ENCODE data around the gene LZTS3.

Gene LZTS3

DNA sequence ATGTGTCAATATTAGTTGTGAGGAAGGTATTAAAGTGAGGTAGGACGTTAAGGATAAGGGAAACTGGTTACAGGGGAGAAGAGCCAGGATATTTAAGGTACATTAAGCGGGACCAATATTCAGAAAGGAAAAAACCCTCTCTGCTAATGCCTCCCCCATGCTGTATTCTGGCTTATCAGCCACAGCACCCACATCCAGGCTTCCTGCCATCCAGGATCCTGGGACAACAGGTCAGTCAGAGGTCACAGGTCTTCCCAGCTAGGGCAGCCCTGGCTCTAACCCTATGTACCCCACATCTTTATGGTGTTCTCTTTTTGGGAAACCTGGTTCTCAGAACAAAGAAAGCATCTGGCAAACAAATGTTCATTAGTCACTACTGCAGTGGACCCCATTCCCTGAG is 25.9 kb upstream of the LZTS3 start:
- Histone ChIP-seq H3K4me3 (replicated peaks; ENCODE audit: insufficient read depth, low read length) (no peak overlapping the region), H3K27me3 (ENCODE audit: insufficient read depth, poor library complexity, severe bottlenecking) (no peaks in the 10 kb centered on the region), H3K27ac (replicated peaks) (no peak overlapping the region)
- no peak for DNase-seq (ENCODE audit: low read depth in 1 of 2, low spot score in 1 of 2)
- TF ChIP-seq SPI1 (IDR thresholded peaks at IDR 0.05; ENCODE audit: borderline replicate concordance, low read depth): no peak

DNA sequence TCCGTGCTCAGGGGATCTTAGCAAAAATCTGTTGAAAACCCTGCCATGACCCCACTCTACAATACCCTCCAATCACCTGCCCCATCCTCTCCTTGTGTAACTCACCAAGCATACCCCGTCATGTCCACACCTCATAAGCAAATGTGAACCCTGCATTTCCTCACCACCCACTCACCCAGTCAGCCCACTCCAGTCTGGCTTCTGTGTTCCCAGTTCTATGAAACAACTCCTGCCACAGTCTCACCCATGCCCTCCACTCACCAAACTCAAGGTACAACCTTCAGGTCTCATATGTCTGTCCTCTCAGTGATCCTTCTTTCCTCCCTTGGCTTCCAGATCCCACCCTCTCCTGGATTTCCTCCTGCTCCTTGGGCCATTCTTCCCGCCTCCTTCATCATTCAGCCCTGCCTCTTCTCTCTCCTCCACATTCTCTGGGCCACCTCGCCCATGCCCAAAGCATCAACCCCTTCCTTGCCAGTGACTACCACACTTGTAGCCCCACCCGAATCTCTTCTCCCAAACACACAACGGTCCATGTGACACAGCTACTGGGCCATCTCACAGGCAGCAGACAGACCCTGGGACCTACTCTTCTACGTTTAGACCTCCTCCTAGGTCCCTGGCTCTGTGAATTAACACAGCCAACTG is 22.4 kb upstream of the LZTS3 start:
- Histone ChIP-seq H3K4me3 (replicated peaks; ENCODE audit: insufficient read depth, low read length) (no peak overlapping the region), H3K27me3 (ENCODE audit: insufficient read depth, poor library complexity, severe bottlenecking) (no peaks in the 10 kb centered on the region), H3K27ac (replicated peaks) (no peak overlapping the region)
- TF ChIP-seq SPI1 (IDR thresholded peaks at IDR 0.05; ENCODE audit: borderline replicate concordance, low read depth): no peak
- TF ChIP-seq, protein P1, sequence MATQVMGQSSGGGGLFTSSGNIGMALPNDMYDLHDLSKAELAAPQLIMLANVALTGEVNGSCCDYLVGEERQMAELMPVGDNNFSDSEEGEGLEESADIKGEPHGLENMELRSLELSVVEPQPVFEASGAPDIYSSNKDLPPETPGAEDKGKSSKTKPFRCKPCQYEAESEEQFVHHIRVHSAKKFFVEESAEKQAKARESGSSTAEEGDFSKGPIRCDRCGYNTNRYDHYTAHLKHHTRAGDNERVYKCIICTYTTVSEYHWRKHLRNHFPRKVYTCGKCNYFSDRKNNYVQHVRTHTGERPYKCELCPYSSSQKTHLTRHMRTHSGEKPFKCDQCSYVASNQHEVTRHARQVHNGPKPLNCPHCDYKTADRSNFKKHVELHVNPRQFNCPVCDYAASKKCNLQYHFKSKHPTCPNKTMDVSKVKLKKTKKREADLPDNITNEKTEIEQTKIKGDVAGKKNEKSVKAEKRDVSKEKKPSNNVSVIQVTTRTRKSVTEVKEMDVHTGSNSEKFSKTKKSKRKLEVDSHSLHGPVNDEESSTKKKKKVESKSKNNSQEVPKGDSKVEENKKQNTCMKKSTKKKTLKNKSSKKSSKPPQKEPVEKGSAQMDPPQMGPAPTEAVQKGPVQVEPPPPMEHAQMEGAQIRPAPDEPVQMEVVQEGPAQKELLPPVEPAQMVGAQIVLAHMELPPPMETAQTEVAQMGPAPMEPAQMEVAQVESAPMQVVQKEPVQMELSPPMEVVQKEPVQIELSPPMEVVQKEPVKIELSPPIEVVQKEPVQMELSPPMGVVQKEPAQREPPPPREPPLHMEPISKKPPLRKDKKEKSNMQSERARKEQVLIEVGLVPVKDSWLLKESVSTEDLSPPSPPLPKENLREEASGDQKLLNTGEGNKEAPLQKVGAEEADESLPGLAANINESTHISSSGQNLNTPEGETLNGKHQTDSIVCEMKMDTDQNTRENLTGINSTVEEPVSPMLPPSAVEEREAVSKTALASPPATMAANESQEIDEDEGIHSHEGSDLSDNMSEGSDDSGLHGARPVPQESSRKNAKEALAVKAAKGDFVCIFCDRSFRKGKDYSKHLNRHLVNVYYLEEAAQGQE (IDR thresholded peaks at IDR 0.05; ENCODE audit: insufficient replicate concordance, low read depth): no peak
- no peak for TF ChIP-seq GABPA (IDR thresholded peaks at IDR 0.05; ENCODE audit: low read depth)
- no peak for TF ChIP-seq POLR2AphosphoS5 (IDR thresholded peaks at IDR 0.05; ENCODE audit: low read depth)
- TF ChIP-seq, protein P2, sequence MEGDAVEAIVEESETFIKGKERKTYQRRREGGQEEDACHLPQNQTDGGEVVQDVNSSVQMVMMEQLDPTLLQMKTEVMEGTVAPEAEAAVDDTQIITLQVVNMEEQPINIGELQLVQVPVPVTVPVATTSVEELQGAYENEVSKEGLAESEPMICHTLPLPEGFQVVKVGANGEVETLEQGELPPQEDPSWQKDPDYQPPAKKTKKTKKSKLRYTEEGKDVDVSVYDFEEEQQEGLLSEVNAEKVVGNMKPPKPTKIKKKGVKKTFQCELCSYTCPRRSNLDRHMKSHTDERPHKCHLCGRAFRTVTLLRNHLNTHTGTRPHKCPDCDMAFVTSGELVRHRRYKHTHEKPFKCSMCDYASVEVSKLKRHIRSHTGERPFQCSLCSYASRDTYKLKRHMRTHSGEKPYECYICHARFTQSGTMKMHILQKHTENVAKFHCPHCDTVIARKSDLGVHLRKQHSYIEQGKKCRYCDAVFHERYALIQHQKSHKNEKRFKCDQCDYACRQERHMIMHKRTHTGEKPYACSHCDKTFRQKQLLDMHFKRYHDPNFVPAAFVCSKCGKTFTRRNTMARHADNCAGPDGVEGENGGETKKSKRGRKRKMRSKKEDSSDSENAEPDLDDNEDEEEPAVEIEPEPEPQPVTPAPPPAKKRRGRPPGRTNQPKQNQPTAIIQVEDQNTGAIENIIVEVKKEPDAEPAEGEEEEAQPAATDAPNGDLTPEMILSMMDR (IDR thresholded peaks at IDR 0.05; ENCODE audit: insufficient read depth, low read length): no peak
- DNase-seq (ENCODE audit: low read depth in 1 of 2, low spot score in 1 of 2): no peak

DNA sequence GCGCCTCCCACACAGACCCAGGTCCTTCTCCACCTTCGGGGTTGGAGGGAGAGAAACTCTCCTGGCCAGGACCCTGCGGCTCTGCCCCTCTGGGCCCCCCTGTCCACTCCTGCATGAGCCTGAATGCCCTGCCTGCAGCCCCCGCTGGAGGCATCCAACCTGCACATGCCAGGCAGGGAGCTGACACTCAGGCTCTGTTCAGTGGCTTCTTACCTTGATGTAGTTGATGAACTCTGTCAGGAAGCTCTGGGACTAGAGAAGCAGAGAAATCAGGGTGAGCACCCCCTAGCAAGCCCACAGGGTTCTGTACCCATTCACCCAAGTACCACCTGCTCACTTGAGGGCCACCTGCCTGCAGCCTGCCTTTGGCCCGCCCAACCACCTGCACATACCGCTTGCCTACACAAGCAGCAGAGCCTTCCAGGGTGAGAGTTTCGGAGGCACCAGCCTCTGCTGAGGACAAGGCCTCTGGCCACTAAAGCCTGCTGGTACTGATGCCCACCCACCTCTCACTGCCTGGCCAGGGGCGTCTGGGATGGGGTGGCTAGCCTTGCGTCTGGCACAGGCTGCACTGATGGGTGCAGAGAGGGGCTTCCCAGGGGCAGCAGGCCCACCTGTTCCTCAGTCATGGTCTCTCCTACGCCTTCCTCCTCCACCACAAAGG is 21.4 kb upstream of the LZTS3 start:
- no peak overlapping the region for H3K4me3 ChIP-seq (replicated peaks; ENCODE audit: insufficient read depth, low read length)
- DNase-seq (ENCODE audit: low read depth in 1 of 2, low spot score in 1 of 2): no peak
- no peak overlapping the region for H3K27ac ChIP-seq (replicated peaks)
- TF ChIP-seq, protein P1 (IDR thresholded peaks at IDR 0.05; ENCODE audit: insufficient replicate concordance, low read depth): no peak
- TF ChIP-seq, protein P2 (IDR thresholded peaks at IDR 0.05; ENCODE audit: insufficient read depth, low read length): no peak
- no peak for TF ChIP-seq POLR2AphosphoS5 (IDR thresholded peaks at IDR 0.05; ENCODE audit: low read depth)
- TF ChIP-seq SPI1 (IDR thresholded peaks at IDR 0.05; ENCODE audit: borderline replicate concordance, low read depth): no peak
- TF ChIP-seq GABPA (IDR thresholded peaks at IDR 0.05; ENCODE audit: low read depth): no peak
- no peaks in the 10 kb centered on the region for H3K27me3 ChIP-seq (ENCODE audit: insufficient read depth, poor library complexity, severe bottlenecking)

DNA sequence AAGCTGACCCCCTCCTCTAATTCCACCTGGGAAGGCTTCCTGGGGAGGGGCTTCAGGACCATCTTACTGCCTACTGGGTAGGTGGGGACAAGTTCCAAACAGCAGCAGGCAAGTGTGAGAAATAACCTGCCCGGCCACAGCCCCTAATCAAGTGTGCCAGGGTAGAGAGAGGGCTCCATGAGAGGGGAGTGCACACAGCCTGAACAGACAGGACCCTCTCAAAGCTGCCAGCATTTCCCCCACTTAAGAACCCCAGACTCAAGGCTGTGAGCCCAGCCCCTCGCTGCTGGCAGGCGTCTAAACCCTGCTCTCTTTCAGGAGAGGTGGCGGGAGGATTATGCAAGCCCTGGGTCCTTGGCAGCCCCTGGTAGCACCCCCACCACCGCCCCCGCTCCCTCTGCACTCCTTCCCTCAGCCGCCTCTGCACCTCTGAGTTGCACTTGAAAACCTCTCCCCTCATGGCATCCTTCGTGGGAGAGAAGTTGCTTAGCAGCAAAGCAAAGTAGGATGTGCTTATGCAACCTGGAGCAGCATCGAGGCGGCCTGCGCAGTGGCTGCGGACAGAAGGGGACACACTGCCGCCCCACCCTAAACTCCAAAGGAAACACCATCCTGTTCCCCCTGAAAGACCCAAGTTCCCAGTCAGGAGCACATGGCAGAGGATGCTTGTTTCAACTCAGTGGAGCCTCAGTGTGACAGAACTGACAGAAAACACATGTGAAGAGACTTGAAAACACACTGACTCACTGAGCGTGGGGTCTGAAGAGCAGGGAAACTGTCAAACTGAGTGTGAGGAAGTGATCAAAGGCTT is 20.7 kb upstream of the LZTS3 start:
- TF ChIP-seq, protein P2 (IDR thresholded peaks at IDR 0.05; ENCODE audit: insufficient read depth, low read length): no peak
- TF ChIP-seq, protein P1 (IDR thresholded peaks at IDR 0.05; ENCODE audit: insufficient replicate concordance, low read depth): no peak
- TF ChIP-seq SPI1 (IDR thresholded peaks at IDR 0.05; ENCODE audit: borderline replicate concordance, low read depth) (no peak), POLR2AphosphoS5 (IDR thresholded peaks at IDR 0.05; ENCODE audit: low read depth) (no peak), GABPA (IDR thresholded peaks at IDR 0.05; ENCODE audit: low read depth) (no peak)
- H3K4me3 ChIP-seq (replicated peaks; ENCODE audit: insufficient read depth, low read length): no peak overlapping the region
- no peaks in the 10 kb centered on the region for H3K27me3 ChIP-seq (ENCODE audit: insufficient read depth, poor library complexity, severe bottlenecking)
- no peak overlapping the region for H3K27ac ChIP-seq (replicated peaks)
- no peak for DNase-seq (ENCODE audit: low read depth in 1 of 2, low spot score in 1 of 2)
